GM23248 (cell line): Measurements from ENCODE around the gene F13B. TPM values are rescaled to one million over a fixed set of nuclear protein-coding genes. Genes with fewer than 3 reads are reported as not detected.
A peak's percentile ranks its signal among the peaks of the same experiment; 100 is the strongest.
"Not testable (repeated sequence)": the region's sequence is repeated elsewhere in the genome, so short reads cannot be mapped to it uniquely, and the experiment has no call there.

Experiments used
- DNase-seq: peaks from one replicate; pipeline ENCODE4 v3.0.0-alpha.2; 2015
- H2AFZ ChIP-seq: fragments of 200-600 bp; sonication (generic); 2 replicates; pipeline ENCODE4 v1.6.1; 2016; ENCODE audit warnings: antibody characterized with exemption
- H3F3A ChIP-seq: fragments of 200-600 bp; sonication (generic); 2 replicates; pipeline ENCODE4 v1.6.1; 2016; ENCODE audit warnings: mild to moderate bottlenecking, antibody characterized with exemption, mixed run types; ENCODE audit not compliant: insufficient read depth
- H3K27ac ChIP-seq: fragments of 200-600 bp; sonication (generic); 2 replicates; pipeline ENCODE4 v1.5.1; 2016; ENCODE audit warnings: mild to moderate bottlenecking
- H3K27me3 ChIP-seq: fragments of 200-600 bp; sonication (generic); replicated peaks from 2 replicates; pipeline ENCODE4 v1.6.1; 2016; ENCODE audit warnings: mild to moderate bottlenecking; ENCODE audit not compliant: insufficient read depth
- H3K36me3 ChIP-seq: fragments of 200-600 bp; sonication (generic); 2 replicates; pipeline ENCODE4 v1.6.1; 2016; ENCODE audit warnings: low read depth, mild to moderate bottlenecking
- H3K4me1 ChIP-seq: fragments of 200-600 bp; sonication (generic); 2 replicates; pipeline ENCODE4 v1.6.1; 2016; ENCODE audit warnings: mild to moderate bottlenecking; ENCODE audit not compliant: insufficient read depth
- H3K4me2 ChIP-seq: fragments of 200-600 bp; sonication (generic); one replicate; pipeline ENCODE4 v1.6.1; 2016; ENCODE audit warnings: mild to moderate bottlenecking; ENCODE audit not compliant: unreplicated experiment
- H3K4me3 ChIP-seq: fragments of 200-600 bp; sonication (generic); 2 replicates; pipeline ENCODE4 v1.5.1; 2016; ENCODE audit warnings: mild to moderate bottlenecking
- H3K79me2 ChIP-seq: fragments of 200-600 bp; sonication (generic); 2 replicates; pipeline ENCODE4 v1.6.1; 2016; ENCODE audit warnings: mild to moderate bottlenecking; ENCODE audit not compliant: insufficient read depth
- H3K9ac ChIP-seq: fragments of 200-600 bp; sonication (generic); 2 replicates; pipeline ENCODE4 v1.6.1; 2016; ENCODE audit warnings: mild to moderate bottlenecking
- H3K9me2 ChIP-seq: fragments of 200-600 bp; sonication (generic); 2 replicates; pipeline ENCODE4 v1.6.1; 2016; ENCODE audit warnings: mixed run types, mild to moderate bottlenecking, moderate library complexity; ENCODE audit not compliant: insufficient read depth
- H3K9me3 ChIP-seq: fragments of 200-600 bp; sonication (generic); one replicate; pipeline ENCODE4 v1.6.1; 2017; ENCODE audit warnings: low read depth
- H4K20me1 ChIP-seq: fragments of 200-600 bp; sonication (generic); 2 replicates; pipeline ENCODE4 v1.6.0; 2016; ENCODE audit not compliant: insufficient read depth
- EZH2 ChIP-seq: fragments of 200-600 bp; sonication (generic); IDR thresholded peaks from 2 replicates; pipeline ENCODE4 v1.6.1; 2018; ENCODE audit warnings: antibody characterized with exemption, mild to moderate bottlenecking; ENCODE audit not compliant: insufficient read depth, poor library complexity, severe bottlenecking
- EZH2phosphoT487 ChIP-seq: fragments of 200-600 bp; sonication (generic); IDR thresholded peaks from 2 replicates; pipeline ENCODE4 v1.6.1; 2018; ENCODE audit warnings: antibody characterized with exemption, moderate library complexity, mild to moderate bottlenecking, low read depth; ENCODE audit not compliant: insufficient read depth
- WGBS, 2 experiments: methylation state at CpG; one replicate each; pipeline ENCODE4 v1.1.6; 2015 to 2017; ENCODE audit warnings: low lambda C conversion rate in 2 of 2, low coverage in 1 of 2; ENCODE audit errors: missing lambda C conversion rate in 2 of 2; 5-methylcytosine and 5-hydroxymethylcytosine counted together
- in situ Hi-C: fragments of 300-500 bp; cut with MboI; formaldehyde crosslinking; loops from 2 replicates; pipeline ENCODE4 v1.15.0; 2020
- polyA plus RNA-seq: library from polyadenylated mRNA; unstranded; fragments of >200 nt; fragmentation: Nextera tagmentation; extraction: Ambion mirVana; gene quantifications from 2 replicates; pipeline ENCODE4 v1.2.1, GENCODE V29; 2016
- total RNA-seq: library from RNA; depleted of rRNA; stranded (reverse); fragments of >200 nt; shearing (Covaris generic); gene quantifications from 2 replicates; pipeline ENCODE4 v1.2.3, GENCODE V29; 2014

Gene F13B
- total and polyA plus RNA-seq, 2 experiments from 2014 or later = not detected

GRCh38 chr1:197041486-197042353 lies 25.3 kb downstream of the F13B start:
- H3K4me2 ChIP-seq = peak overlapping the region; percentile 43
- no peaks in the 10 kb centered on the region for H3K36me3 ChIP-seq
- in situ Hi-C loops = no loop called here
- no peaks in the 10 kb centered on the region for H3K27me3 ChIP-seq
- peak overlapping the region; percentile 49; the same call in 1 of the 2 replicates for H2AFZ ChIP-seq
- no peaks in the 10 kb centered on the region for H3K79me2 ChIP-seq
- no peaks in the 10 kb centered on the region for H4K20me1 ChIP-seq
- DNase-seq = no peak
- TF ChIP-seq EZH2 (no peak), EZH2phosphoT487 (no peak)
- no peak overlapping the region for H3K27ac ChIP-seq
- H3K9ac ChIP-seq = no peak overlapping the region
- WGBS, 2 experiments = 58 to 61% methylated on average over 7 of the region's 7 CpGs
- peaks cover 10% of the 10 kb centered on the region; the same call in 1 of the 2 replicates for H3K4me1 ChIP-seq
- H3K4me3 ChIP-seq = no peak overlapping the region
- no peaks in the 10 kb centered on the region for H3F3A ChIP-seq
- H3K9me3 ChIP-seq = no peaks in the 10 kb centered on the region
- H3K9me2 ChIP-seq = no peaks in the 10 kb centered on the region; the same call in 1 of the 2 replicates

- Histone ChIP-seq H3K9me2 (no peaks in the 10 kb centered on the region; the same call in 1 of the 2 replicates), H3F3A (peaks cover 11% of the 10 kb centered on the region), H3K27ac (no peak overlapping the region), H3K9me3 (no peaks in the 10 kb centered on the region), H3K27me3 (no peaks in the 10 kb centered on the region), H3K79me2 (no peaks in the 10 kb centered on the region), H3K4me1 (peaks cover 19% of the 10 kb centered on the region), H3K36me3 (no peaks in the 10 kb centered on the region), H4K20me1 (no peaks in the 10 kb centered on the region), H2AFZ (0 out of 2 replicates have a peak overlapping the region, but pooled peaks have one; percentile 0), H3K4me2 (no peak overlapping the region), H3K4me3 (no peak overlapping the region), H3K9ac (no peak overlapping the region)
- in situ Hi-C loops = no loop called here
- 94 to 95% methylated on average over 3 of the region's 3 CpGs for WGBS, 2 experiments
- no peak for TF ChIP-seq EZH2phosphoT487
- no peak for DNase-seq
Measured at GRCh38 chr1:197036861-197037260, 30.2 kb downstream of the F13B start.

GRCh38 chr1:197034631-197035339 lies 32.3 kb downstream of the F13B start:
- in situ Hi-C loops, H3K27me3 ChIP-seq, H3K9me3 ChIP-seq, H3K36me3 ChIP-seq, H3K9me2 ChIP-seq, H4K20me1 ChIP-seq, H3K79me2 ChIP-seq: not testable (repeated sequence)
- Histone ChIP-seq H3K9ac (peak overlapping the region; percentile 11), H3K27ac (peak overlapping the region; percentile 67), H3K4me3 (peak overlapping the region; percentile 33; the same call in 1 of the 2 replicates), H3K4me1 (peaks cover 29% of the 10 kb centered on the region), H3K4me2 (peak overlapping the region; percentile 72), H2AFZ (peak overlapping the region; percentile 78), H3F3A (peaks cover 22% of the 10 kb centered on the region)
- peak; percentile 87 for DNase-seq
- 31 to 32% methylated on average over 6 of the region's 6 CpGs for WGBS, 2 experiments

GRCh38 chr1:197029749-197030148 lies 37.3 kb downstream of the F13B start:
- no peaks in the 10 kb centered on the region for H3K9me3 ChIP-seq
- TF ChIP-seq EZH2phosphoT487 = no peak
- TF ChIP-seq EZH2 = no peak
- in situ Hi-C loops = no loop called here
- H3K79me2 ChIP-seq = no peaks in the 10 kb centered on the region
- H3K9ac ChIP-seq = no peak overlapping the region
- peak overlapping the region; percentile 64 for H2AFZ ChIP-seq
- H3K4me3 ChIP-seq = peak overlapping the region; percentile 47
- H3K9me2 ChIP-seq = no peaks in the 10 kb centered on the region
- H3K27me3 ChIP-seq = no peaks in the 10 kb centered on the region
- peak overlapping the region; percentile 51 for H3K4me2 ChIP-seq
- H3F3A ChIP-seq = peaks cover 19% of the 10 kb centered on the region
- peaks cover 20% of the 10 kb centered on the region for H3K4me1 ChIP-seq
- peak; percentile 74 for DNase-seq
- no peaks in the 10 kb centered on the region for H4K20me1 ChIP-seq
- H3K36me3 ChIP-seq = no peaks in the 10 kb centered on the region
- H3K27ac ChIP-seq = peak overlapping the region; percentile 54
